NK-92 (cell line): Measurements from ENCODE around the gene CDH23.
"Not testable (repeated sequence)": the region's sequence is repeated elsewhere in the genome, so short reads cannot be mapped to it uniquely, and the experiment has no call there.

Experiments used
- DNase-seq: peaks from one replicate; lab custom pipeline; 2025; ENCODE audit not compliant: unreplicated experiment; lab: John Stamatoyannopoulos, UW

Gene CDH23

GRCh38 chr10:71396711-71397295 lies at the start of gene CDH23:
Gene CDH23 (plus strand): TSS chr10:71396920. CDS start chr10:71439832, 42,912 bp downstream.
- no peak for DNase-seq

DNA sequence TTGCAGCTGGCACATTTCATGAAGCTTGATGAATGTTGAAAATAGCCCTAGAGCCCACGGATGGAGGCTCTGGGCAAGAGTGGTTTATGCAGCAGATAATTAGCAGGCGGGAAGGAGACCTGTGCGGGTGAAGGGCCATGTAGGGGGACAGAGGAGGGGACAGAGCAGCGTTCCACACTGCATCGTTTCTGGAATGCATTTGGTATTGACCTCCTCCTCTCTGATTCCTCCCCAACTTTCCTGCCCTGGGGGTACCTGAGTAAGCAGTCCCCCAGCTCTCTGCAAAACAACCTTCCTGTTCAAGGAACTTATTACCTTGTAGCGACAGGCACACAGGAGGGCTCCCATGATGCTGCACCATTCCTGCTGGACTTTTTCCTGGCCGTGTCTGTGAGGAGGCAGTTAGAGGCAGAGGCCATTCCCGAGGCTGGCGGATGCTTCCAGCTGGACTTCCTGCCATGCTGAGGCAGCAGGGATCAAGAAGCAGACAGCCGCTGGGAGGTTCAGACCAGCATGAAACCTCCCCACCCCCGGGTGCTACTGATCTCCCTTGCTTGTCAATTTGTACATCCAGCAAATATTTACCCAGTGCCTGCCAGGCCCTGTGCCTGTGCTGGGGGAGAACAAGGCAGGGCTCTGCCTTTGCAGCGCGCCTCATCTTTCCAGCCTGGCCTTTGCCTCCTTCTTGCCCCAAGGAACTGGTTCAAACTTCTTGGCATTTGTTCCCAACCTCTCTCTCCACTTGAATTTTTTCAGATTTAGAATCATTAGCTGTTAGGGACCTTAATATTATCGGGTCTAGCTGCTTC lies 48.9 kb upstream of the CDH23 start:
- no peak for DNase-seq

DNA sequence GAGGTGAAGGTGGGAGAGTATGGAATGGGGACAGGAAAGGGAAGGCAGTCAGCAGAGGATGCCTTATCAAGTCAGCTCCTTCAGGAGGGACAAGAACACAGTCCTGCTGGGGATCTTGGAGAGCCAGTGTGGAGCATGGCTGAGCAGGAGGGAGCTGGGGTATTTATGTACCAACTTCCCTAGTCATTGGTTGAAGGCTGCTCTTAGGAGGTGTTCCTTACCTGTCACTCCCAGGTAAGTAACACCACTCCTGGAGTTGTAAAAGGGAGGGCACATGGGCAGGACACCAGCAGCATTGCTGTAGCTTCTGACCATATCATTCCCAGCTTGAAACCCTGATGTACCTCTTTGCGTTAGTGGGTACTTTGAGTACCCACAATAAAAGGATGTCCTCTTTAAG lies 47.9 kb upstream of the CDH23 start:
- DNase-seq, result no peak

DNA sequence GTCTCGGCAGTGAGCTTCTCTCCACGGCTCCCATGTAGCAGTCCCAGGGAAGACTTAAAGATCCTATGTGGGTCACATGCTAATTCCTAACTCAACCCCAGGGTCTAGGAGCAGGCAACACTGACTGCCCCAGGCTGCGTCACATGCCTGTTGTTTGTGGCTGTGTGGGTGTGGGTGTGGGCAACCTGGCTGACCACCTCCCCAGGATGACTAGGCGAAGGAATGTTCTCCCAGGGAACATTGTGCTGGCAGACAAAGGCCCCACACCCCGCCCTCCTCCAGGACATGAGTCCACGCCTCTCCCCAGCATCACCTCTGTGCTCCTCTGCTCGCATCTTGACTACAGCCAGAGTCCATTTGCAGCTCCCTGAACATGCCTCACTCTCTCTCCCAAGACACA lies 47.3 kb upstream of the CDH23 start:
- no peak for DNase-seq

GRCh38 chr10:71351087-71351486 lies 45.6 kb upstream of the CDH23 start:
- no peak for DNase-seq

GRCh38 chr10:71351628-71352319 lies 44.9 kb upstream of the CDH23 start:
- no peak for DNase-seq

GRCh38 chr10:71353639-71354038 lies 43.1 kb upstream of the CDH23 start:
- no peak for DNase-seq

DNA sequence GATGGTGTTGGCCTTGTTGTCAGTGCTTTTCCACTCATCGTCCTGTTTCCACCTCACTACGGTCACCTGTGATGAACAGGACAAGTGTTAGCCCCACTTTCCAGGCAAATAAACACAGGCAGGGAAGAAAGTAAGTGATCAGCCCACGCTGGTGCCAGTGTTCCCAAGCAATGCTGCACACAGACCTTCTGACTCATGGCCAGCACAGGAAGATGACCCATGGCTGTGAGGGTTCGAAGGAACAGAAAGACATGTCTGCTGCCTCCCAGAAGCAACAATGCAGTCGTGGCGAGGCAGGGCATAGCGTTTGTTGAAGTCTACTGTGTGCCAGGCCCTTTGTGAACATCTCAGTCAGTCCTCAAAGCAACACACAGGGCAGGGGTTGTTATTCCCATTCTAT lies 41.9 kb upstream of the CDH23 start:
- no peak for DNase-seq

DNA sequence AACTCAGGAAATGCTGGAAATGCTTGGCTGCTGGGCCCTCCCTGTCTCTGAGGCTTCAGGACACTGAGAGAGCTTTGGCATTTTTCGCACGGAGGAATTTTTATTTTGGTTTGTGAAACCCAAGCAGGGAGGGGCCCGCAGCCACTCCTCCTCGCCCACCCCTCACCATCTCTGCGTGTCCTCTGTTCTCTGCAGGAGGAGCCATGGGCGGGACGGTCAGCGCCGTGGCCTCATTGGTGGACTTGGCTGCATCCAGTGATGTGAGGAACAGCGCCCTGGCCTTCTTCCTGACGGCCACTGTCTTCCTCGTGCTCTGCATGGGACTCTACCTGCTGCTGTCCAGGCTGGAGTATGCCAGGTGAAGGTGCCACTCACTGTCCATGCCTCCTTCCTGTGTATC lies 40.8 kb upstream of the CDH23 start:
- no peak for DNase-seq

GRCh38 chr10:71357792-71358265 lies 38.9 kb upstream of the CDH23 start:
- DNase-seq, result no peak

- no peak for DNase-seq
These were observed 38.4 kb upstream of the CDH23 start for GRCh38 chr10:71358277-71358676.

DNA sequence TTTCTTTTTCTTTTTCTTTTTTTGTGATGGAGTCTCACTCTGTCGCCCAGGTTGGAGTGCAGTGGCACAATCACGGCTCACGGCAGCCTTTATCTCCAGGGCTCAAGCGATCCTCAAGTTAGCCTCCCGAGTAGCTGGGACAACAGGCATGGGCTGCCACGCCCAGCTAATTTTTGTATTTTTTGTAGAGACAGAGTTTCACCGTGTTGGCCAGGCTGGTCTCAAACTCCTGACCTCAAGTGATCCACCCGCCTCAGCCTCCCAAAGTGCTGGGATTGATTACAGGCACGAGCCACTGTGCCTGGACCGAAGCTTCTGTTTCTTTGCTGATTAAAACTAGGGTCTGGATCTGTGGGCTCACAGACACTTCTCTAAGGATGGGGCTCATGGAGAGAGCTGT lies 37.8 kb upstream of the CDH23 start:
- DNase-seq, result not testable (repeated sequence)

- no peak for DNase-seq
These were observed 37.2 kb upstream of the CDH23 start for GRCh38 chr10:71359364-71360046.

DNA sequence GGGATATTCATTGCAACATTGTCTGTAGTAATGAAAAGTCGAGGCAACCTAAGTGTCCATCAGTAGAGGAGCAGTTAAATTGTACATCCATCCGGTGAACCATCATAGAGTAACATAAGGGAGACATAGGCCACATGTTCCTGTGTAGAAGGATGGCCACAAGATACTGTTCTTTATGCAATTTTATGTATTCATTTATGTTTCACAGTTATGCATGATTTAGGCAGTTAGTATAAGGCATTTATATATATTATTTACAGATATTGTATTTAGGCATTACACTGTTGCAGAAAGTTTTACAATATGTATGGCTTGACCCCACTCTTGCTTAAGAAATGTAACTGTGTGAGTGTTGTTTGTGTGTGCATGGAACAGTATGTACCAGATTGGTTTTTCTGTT lies 36.0 kb upstream of the CDH23 start:
- no peak for DNase-seq

- DNase-seq, result no peak
These were observed 35.1 kb upstream of the CDH23 start for GRCh38 chr10:71361581-71361980.

DNA sequence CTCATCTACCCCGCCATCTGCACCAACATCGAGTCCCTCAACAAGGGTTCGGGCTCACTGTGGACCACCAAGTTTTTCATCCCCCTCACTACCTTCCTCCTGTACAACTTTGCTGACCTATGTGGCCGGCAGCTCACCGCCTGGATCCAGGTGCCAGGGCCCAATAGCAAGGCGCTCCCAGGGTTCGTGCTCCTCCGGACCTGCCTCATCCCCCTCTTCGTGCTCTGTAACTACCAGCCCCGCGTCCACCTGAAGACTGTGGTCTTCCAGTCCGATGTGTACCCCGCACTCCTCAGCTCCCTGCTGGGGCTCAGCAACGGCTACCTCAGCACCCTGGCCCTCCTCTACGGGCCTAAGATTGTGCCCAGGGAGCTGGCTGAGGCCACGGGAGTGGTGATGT lies 34.6 kb upstream of the CDH23 start:
- DNase-seq, result no peak

DNA sequence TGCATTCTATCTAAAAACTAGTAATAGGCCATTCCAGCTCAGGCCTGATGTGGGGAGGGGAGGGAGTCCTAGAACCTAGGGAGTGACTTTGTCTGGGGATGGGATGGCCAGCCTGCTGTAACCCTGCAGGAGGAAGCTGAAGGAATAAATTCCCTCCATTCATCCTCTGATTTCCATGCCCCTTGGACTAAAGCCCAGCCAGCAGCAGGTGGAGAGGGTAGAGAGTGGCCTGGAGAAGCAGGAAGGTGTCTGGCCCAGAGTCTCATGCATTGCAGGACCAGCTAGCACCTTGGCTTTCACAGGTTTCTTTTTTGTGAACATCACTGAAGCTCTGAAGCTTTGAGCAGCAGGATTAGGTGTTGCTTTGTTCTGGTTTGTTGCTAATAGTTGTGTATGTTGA lies 32.8 kb upstream of the CDH23 start:
- DNase-seq, result no peak

DNA sequence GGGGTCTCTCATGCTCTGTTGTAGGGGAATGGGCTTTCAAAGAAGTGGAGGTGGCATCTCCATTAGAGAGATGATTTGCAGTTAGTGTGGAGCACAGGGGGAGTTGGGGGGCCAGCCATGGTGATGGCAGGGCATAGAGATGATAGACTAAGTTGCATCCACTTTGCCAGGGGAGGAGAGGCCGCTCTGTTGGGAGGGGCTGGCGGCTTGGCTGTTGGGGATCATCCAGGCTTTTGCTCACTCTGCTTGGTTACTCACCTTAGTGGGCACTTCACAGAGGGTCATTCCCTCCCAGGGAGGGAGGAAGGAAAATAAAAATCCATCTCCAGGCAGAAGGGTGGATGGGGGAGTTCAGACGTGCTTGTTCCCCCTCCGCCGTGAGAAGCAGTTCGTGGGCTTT lies 31.4 kb upstream of the CDH23 start:
- DNase-seq, result no peak

- no peak for DNase-seq
These were observed 30.0 kb upstream of the CDH23 start for GRCh38 chr10:71366690-71367089.

GRCh38 chr10:71367271-71367670 lies 29.4 kb upstream of the CDH23 start:
- no peak for DNase-seq

DNA sequence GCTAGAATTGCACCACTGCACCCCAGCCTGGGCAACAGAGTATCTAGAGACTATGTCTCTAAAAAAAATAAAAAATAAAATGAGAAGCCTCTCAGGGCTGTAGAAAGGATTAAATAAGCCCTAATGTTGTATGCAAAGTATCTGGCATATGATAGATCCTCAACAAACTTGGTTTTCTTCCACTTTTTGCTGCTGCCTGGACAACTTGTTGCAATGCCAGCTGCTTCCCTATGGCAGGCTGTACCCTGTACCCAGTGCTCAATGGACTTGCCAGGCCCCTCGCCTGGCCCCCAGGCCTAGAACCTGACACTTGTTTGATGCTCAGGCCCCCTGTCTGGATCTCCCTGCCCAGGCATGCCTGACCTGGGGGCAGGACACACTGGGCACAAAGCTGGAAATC lies 28.5 kb upstream of the CDH23 start:
- DNase-seq, result no peak

- no peak for DNase-seq
These were observed 28.1 kb upstream of the CDH23 start for GRCh38 chr10:71368643-71369042.
